SK-N-MC (cell line): ENCODE data around the gene BAZ1B.

Source experiments
- DNase-seq: peaks from one replicate; pipeline ENCODE4 v3.0.0-alpha.2; 2011; ENCODE audit warnings: low read depth, low spot score
- H3K27ac ChIP-seq: fragments of 200-600 bp; sonication (generic); 2 replicates; pipeline ENCODE4 v1.5.1; 2016; ENCODE audit warnings: mixed run types
- H3K36me3 ChIP-seq: fragments of 200-600 bp; sonication (generic); 2 replicates; pipeline ENCODE4 v1.6.1; 2017; ENCODE audit warnings: antibody characterized with exemption, low read length, mixed read lengths; ENCODE audit not compliant: insufficient read depth
- H3K4me3 ChIP-seq: fragments of 200-600 bp; sonication (generic); 2 replicates; pipeline ENCODE4 v1.5.1; 2016
- H3K9ac ChIP-seq: fragments of 200-600 bp; sonication (generic); 2 replicates; pipeline ENCODE4 v1.8.0; 2017; ENCODE audit warnings: mixed run types, mixed read lengths; ENCODE audit not compliant: insufficient read length
- H3K9me3 ChIP-seq: fragments of 200-600 bp; sonication (generic); 2 replicates; pipeline ENCODE4 v1.6.1; 2017; ENCODE audit warnings: low read depth, mild to moderate bottlenecking, antibody characterized with exemption, low read length, moderate library complexity, mixed read lengths
- EZH2 ChIP-seq: fragments of 200-600 bp; sonication (generic); IDR thresholded peaks from one replicate; pipeline ENCODE4 v1.6.1; 2017; ENCODE audit warnings: antibody characterized with exemption
- FOXP2 ChIP-seq: optimal IDR thresholded peaks from 2 replicates; pipeline ENCODE3; 2011; ENCODE audit warnings: mild to moderate bottlenecking, moderate library complexity; ENCODE audit not compliant: insufficient read depth; ENCODE audit errors: extremely low read length, control extremely low read depth
- POLR2AphosphoS5 ChIP-seq: IDR thresholded peaks from 2 replicates; pipeline ENCODE4 v1.6.1; 2012; ENCODE audit warnings: mild to moderate bottlenecking, low read depth, low read length, borderline replicate concordance

The BAZ1B gene

GRCh38 chr7:73466112-73466511 lies 56.0 kb downstream of the BAZ1B start:
- Histone ChIP-seq H3K36me3 (peaks cover 99% of the 10 kb centered on the region), H3K9ac (no peak overlapping the region), H3K27ac (no peak overlapping the region), H3K9me3 (no peaks in the 10 kb centered on the region), H3K4me3 (no peak overlapping the region)
- DNase-seq = no peak
- TF ChIP-seq EZH2 = no peak
- TF ChIP-seq POLR2AphosphoS5 = no peak
- no peak for TF ChIP-seq FOXP2

GRCh38 chr7:73463966-73464365 lies 58.1 kb downstream of the BAZ1B start:
- TF ChIP-seq EZH2 (no peak), FOXP2 (no peak), POLR2AphosphoS5 (no peak)
- Histone ChIP-seq H3K36me3 (peaks cover 99% of the 10 kb centered on the region), H3K9me3 (no peaks in the 10 kb centered on the region)

GRCh38 chr7:73463260-73463659 lies 58.8 kb downstream of the BAZ1B start:
- peaks cover 98% of the 10 kb centered on the region for H3K36me3 ChIP-seq
- H3K4me3 ChIP-seq = no peak overlapping the region
- no peak for DNase-seq
- TF ChIP-seq EZH2 (no peak), POLR2AphosphoS5 (no peak), FOXP2 (no peak)
- H3K9me3 ChIP-seq = no peaks in the 10 kb centered on the region
- H3K9ac ChIP-seq = no peak overlapping the region
- H3K27ac ChIP-seq = no peak overlapping the region

More at GRCh38 chr7:73463966-73464365, 58.1 kb downstream of the BAZ1B start:
- Histone ChIP-seq H3K9ac (no peak overlapping the region), H3K4me3 (no peak overlapping the region), H3K27ac (no peak overlapping the region)
- no peak for DNase-seq

- no peak for TF ChIP-seq EZH2
- no peak for TF ChIP-seq POLR2AphosphoS5
- Histone ChIP-seq H3K9ac (no peak overlapping the region), H3K9me3 (no peaks in the 10 kb centered on the region), H3K36me3 (peaks cover 98% of the 10 kb centered on the region), H3K27ac (no peak overlapping the region), H3K4me3 (no peak overlapping the region)
- no peak for DNase-seq
These were observed 60.3 kb downstream of the BAZ1B start for GRCh38 chr7:73461782-73462285.

GRCh38 chr7:73454424-73454823 lies 67.7 kb downstream of the BAZ1B start:
- no peaks in the 10 kb centered on the region for H3K9me3 ChIP-seq
- no peak overlapping the region for H3K4me3 ChIP-seq
- peaks cover 92% of the 10 kb centered on the region for H3K36me3 ChIP-seq
- no peak overlapping the region for H3K9ac ChIP-seq
- no peak for TF ChIP-seq POLR2AphosphoS5
- TF ChIP-seq FOXP2 = no peak
- TF ChIP-seq EZH2 = no peak
- no peak for DNase-seq
- 0 out of 2 replicates have a peak overlapping the region, but pooled peaks have one; percentile 19 for H3K27ac ChIP-seq

GRCh38 chr7:73452999-73453635 lies 69.0 kb downstream of the BAZ1B start:
- no peak overlapping the region for H3K9ac ChIP-seq
- peaks cover 93% of the 10 kb centered on the region for H3K36me3 ChIP-seq
- DNase-seq = no peak
- H3K9me3 ChIP-seq = no peaks in the 10 kb centered on the region
- no peak overlapping the region for H3K4me3 ChIP-seq
- H3K27ac ChIP-seq = peak overlapping the region; percentile 56
- TF ChIP-seq EZH2 = no peak
- TF ChIP-seq FOXP2 = no peak
- TF ChIP-seq POLR2AphosphoS5 = no peak

GRCh38 chr7:73451780-73452398 lies 70.2 kb downstream of the BAZ1B start:
- no peaks in the 10 kb centered on the region for H3K9me3 ChIP-seq
- peak; percentile 42 for DNase-seq
- no peak overlapping the region for H3K9ac ChIP-seq
- H3K36me3 ChIP-seq = peaks cover 93% of the 10 kb centered on the region
- H3K4me3 ChIP-seq = no peak overlapping the region
- TF ChIP-seq POLR2AphosphoS5 (no peak), EZH2 (no peak), FOXP2 (no peak)
- H3K27ac ChIP-seq = no peak overlapping the region

- Histone ChIP-seq H3K4me3 (no peak overlapping the region), H3K9me3 (no peaks in the 10 kb centered on the region), H3K9ac (no peak overlapping the region), H3K27ac (no peak overlapping the region), H3K36me3 (peaks cover 93% of the 10 kb centered on the region)
- no peak for DNase-seq
- no peak for TF ChIP-seq FOXP2
- no peak for TF ChIP-seq POLR2AphosphoS5
- no peak for TF ChIP-seq EZH2
These were observed 72.7 kb downstream of the BAZ1B start for GRCh38 chr7:73449422-73449821.

GRCh38 chr7:73448609-73449008 lies 73.5 kb downstream of the BAZ1B start:
- no peak overlapping the region for H3K4me3 ChIP-seq
- no peak overlapping the region for H3K27ac ChIP-seq
- DNase-seq = no peak
- H3K9ac ChIP-seq = no peak overlapping the region
- no peak for TF ChIP-seq POLR2AphosphoS5
- no peak for TF ChIP-seq FOXP2
- TF ChIP-seq EZH2 = no peak
- H3K9me3 ChIP-seq = no peaks in the 10 kb centered on the region
- peaks cover 96% of the 10 kb centered on the region for H3K36me3 ChIP-seq
